IMR-90 (cell line): ENCODE measurements around the gene GNGT1. TPM values are rescaled to one million over a fixed set of nuclear protein-coding genes. Genes with fewer than 3 reads are reported as not detected.

Experiments
- ATAC-seq: fragments of 200-7000 bp; cut with Tn5 transposase; 2 replicates; pipeline ENCODE4 v1.9.1; 2020; ENCODE audit warnings: low read depth, mild to moderate bottlenecking, moderate library complexity
- BruUV-seq: library from RNA; stranded (reverse); fragments of 400-500 nt; replicated peaks from 2 replicates; lab custom pipeline; 2021; lab: Mats Ljungman, UMichigan
- CTCF ChIA-PET: fragments of 300-600 bp; formaldehyde crosslinking; extraction: SDS; loops from one replicate; lab custom pipeline; 2021; ENCODE audit warnings: antibody characterized with exemption; lab: Yijun Ruan, JAX
- POLR2A ChIA-PET: fragments of 300-600 bp; sonication (Branson Sonifier 250); formaldehyde crosslinking; loops from one replicate; lab custom pipeline; 2022; ENCODE audit warnings: antibody characterized with exemption; ENCODE audit not compliant: unreplicated experiment; lab: Charles Lee
- DNase-seq: peaks from one replicate; pipeline ENCODE4 v3.0.0; 2013
- H2AFZ ChIP-seq: replicated peaks from 2 replicates; pipeline ENCODE3; 2013; ENCODE audit warnings: low read length, mild to moderate bottlenecking; ENCODE audit not compliant: poor library complexity
- H2AK5ac ChIP-seq: 2 replicates; pipeline ENCODE4 v1.6.1; 2013; ENCODE audit warnings: low read depth, low read length, inconsistent platforms
- H2AK9ac ChIP-seq: replicated peaks from 2 replicates; pipeline ENCODE3; 2013; ENCODE audit warnings: mild to moderate bottlenecking, low read depth, low read length, moderate library complexity; ENCODE audit not compliant: poor library complexity
- H2BK120ac ChIP-seq: 2 replicates; pipeline ENCODE4 v1.6.1; 2013; ENCODE audit warnings: low read depth, low read length, inconsistent platforms
- H2BK15ac ChIP-seq: 3 replicates; pipeline ENCODE4 v1.6.1; 2013; ENCODE audit warnings: low read depth, low read length, inconsistent platforms
- H2BK20ac ChIP-seq: 2 replicates; pipeline ENCODE4 v1.6.1; 2013; ENCODE audit warnings: low read depth, mild to moderate bottlenecking, inconsistent platforms, low read length, moderate library complexity
- H2BK5ac ChIP-seq: 2 replicates; pipeline ENCODE4 v1.6.1; 2013; ENCODE audit warnings: mild to moderate bottlenecking, low read depth, low read length, inconsistent platforms; ENCODE audit not compliant: poor library complexity, severe bottlenecking
- H3K14ac ChIP-seq: replicated peaks from 2 replicates; pipeline ENCODE4 v1.6.1; 2013; ENCODE audit warnings: low read depth, low read length, inconsistent platforms
- H3K18ac ChIP-seq: 2 replicates; pipeline ENCODE4 v1.6.1; 2013; ENCODE audit warnings: low read depth, low read length, control low read depth
- H3K23ac ChIP-seq: 2 replicates; pipeline ENCODE4 v1.6.1; 2013; ENCODE audit warnings: low read depth, low read length, inconsistent platforms
- H3K27ac ChIP-seq: 2 replicates; pipeline ENCODE4 v1.5.1; 2013; ENCODE audit warnings: mild to moderate bottlenecking, control low read depth, low read length; ENCODE audit not compliant: insufficient read depth
- H3K27me3 ChIP-seq: 2 replicates; pipeline ENCODE4 v1.6.1; 2013; ENCODE audit warnings: low read length; ENCODE audit not compliant: control insufficient read depth, insufficient read depth
- H3K36me3 ChIP-seq: 2 replicates; pipeline ENCODE4 v1.6.1; 2013; ENCODE audit warnings: low read length, mixed read lengths; ENCODE audit not compliant: control insufficient read depth, insufficient read depth
- H3K4ac ChIP-seq: 2 replicates; pipeline ENCODE4 v1.6.1; 2013; ENCODE audit warnings: low read depth, low read length, inconsistent platforms
- H3K4me1 ChIP-seq: 2 replicates; pipeline ENCODE4 v1.6.1; 2013; ENCODE audit warnings: low read length, mixed read lengths; ENCODE audit not compliant: control insufficient read depth, insufficient read depth
- H3K4me2 ChIP-seq: 2 replicates; pipeline ENCODE4 v1.6.1; 2013; ENCODE audit warnings: low read depth, mild to moderate bottlenecking, control low read depth, low read length, moderate library complexity
- H3K4me3 ChIP-seq: 2 replicates; pipeline ENCODE4 v1.5.1; 2013; ENCODE audit warnings: low read depth, mild to moderate bottlenecking, control low read depth, low read length, moderate library complexity; ENCODE audit not compliant: insufficient read depth
- H3K56ac ChIP-seq: 2 replicates; pipeline ENCODE4 v1.6.1; 2013; ENCODE audit warnings: low read length, inconsistent platforms; ENCODE audit not compliant: insufficient read depth; ENCODE audit errors: extremely low read depth
- H3K79me1 ChIP-seq, 2 experiments: 2 replicates each; pipeline ENCODE4 v1.6.1; 2013; ENCODE audit warnings: low read length in 2 of 2, inconsistent platforms in 1 of 2, low read depth in 1 of 2
- H3K9ac ChIP-seq: 2 replicates; pipeline ENCODE4 v1.6.1; 2013; ENCODE audit warnings: low read depth, low read length, control low read depth
- H3K9me1 ChIP-seq: 2 replicates; pipeline ENCODE4 v1.6.1; 2013; ENCODE audit warnings: low read length, inconsistent platforms; ENCODE audit not compliant: insufficient read depth
- H3K9me3 ChIP-seq: 2 replicates; pipeline ENCODE4 v1.6.1; 2013; ENCODE audit warnings: low read length; ENCODE audit not compliant: control insufficient read depth, insufficient read depth
- H4K20me1 ChIP-seq: 2 replicates; pipeline ENCODE4 v1.6.1; 2013; ENCODE audit warnings: low read length, inconsistent platforms; ENCODE audit not compliant: insufficient read depth
- H4K5ac ChIP-seq: 2 replicates; pipeline ENCODE4 v1.6.1; 2013; ENCODE audit warnings: mild to moderate bottlenecking, low read depth, low read length, control low read depth
- H4K8ac ChIP-seq, 2 experiments: 2 replicates each; pipeline ENCODE4 v1.6.1; 2013; ENCODE audit warnings: low read depth in 2 of 2, low read length in 2 of 2, control low read depth in 1 of 2, inconsistent platforms in 1 of 2
- H4K91ac ChIP-seq: 2 replicates; pipeline ENCODE4 v1.6.1; 2013; ENCODE audit warnings: low read depth, low read length, inconsistent platforms; ENCODE audit not compliant: insufficient read depth
- POLR2A ChIP-seq: IDR thresholded peaks from 2 replicates; pipeline ENCODE4 v1.6.1; 2012; ENCODE audit warnings: mild to moderate bottlenecking, low read depth, low read length
- dilution Hi-C: fragments of 300-500 bp; cut with HindIII; formaldehyde crosslinking; loops from one replicate; pipeline ENCODE4 v1.14.3; 2018; ENCODE audit warnings: low sequenced_read_pairs; ENCODE audit not compliant: unreplicated experiment
- in situ Hi-C: fragments of 300-500 bp; cut with MboI; formaldehyde crosslinking; loops from 3 replicates; pipeline ENCODE4 v1.14.3; 2019; ENCODE audit warnings: low sequenced_read_pairs, inconsistent platforms, mixed read lengths
- intact Hi-C: fragments of 100-400 bp; cut with micrococcal nuclease; formaldehyde crosslinking; loops from 2 replicates; pipeline ENCODE4 v1.10.0; 2022
- polyA plus RNA-seq, 3 experiments: library from polyadenylated mRNA; depleted of rRNA; stranded (reverse); fragments of >200 nt; gene quantifications; 2 replicates each; pipeline ENCODE4 v1.2.3, GENCODE V29; 2012; ENCODE audit warnings: low replicate concordance in 1 of 3
- total RNA-seq: library from RNA; depleted of rRNA; stranded (reverse); fragments of >200 nt; gene quantifications from 2 replicates; pipeline ENCODE4 v1.2.3, GENCODE V29; 2012
- TF ChIP-seq, protein P1 (sequence below): fragments of 150-350 bp; IDR thresholded peaks from 2 replicates; pipeline ENCODE4 v1.6.1; 2017; ENCODE audit warnings: mild to moderate bottlenecking, antibody characterized with exemption, low read length, low read depth

GNGT1 gene
- total and polyA plus RNA-seq, 2 of the 4 experiments (the other 2 are of a cell fraction) = not detected

- BruUV-seq = no TSS peak
Observed at GRCh38 chr7:93883917-93884345, 22.4 kb upstream of the GNGT1 start.

More at GRCh38 chr7:93883917-93884345, 22.4 kb upstream of the GNGT1 start:
- H3K4me1 ChIP-seq = 0 out of 2 replicates have a peak, but pooled peaks cover under 1% of the 10 kb centered on the region
- H3K4ac ChIP-seq = no peak overlapping the region
- no peak overlapping the region for H2BK20ac ChIP-seq
- H2AK5ac ChIP-seq = no peak overlapping the region
- ATAC-seq (no peak), DNase-seq (no peak)
- H4K5ac ChIP-seq = no peak overlapping the region
- no peaks in the 10 kb centered on the region for H3K79me1 ChIP-seq
- dilution Hi-C loops (no loop called here), intact Hi-C loops (no loop called here), in situ Hi-C loops (no loop called here)
- TF ChIP-seq POLR2A = peak; percentile 40
- TF ChIP-seq, protein P1, sequence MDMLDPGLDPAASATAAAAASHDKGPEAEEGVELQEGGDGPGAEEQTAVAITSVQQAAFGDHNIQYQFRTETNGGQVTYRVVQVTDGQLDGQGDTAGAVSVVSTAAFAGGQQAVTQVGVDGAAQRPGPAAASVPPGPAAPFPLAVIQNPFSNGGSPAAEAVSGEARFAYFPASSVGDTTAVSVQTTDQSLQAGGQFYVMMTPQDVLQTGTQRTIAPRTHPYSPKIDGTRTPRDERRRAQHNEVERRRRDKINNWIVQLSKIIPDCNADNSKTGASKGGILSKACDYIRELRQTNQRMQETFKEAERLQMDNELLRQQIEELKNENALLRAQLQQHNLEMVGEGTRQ = no peak
- no peak overlapping the region for H3K14ac ChIP-seq
- H3K27ac ChIP-seq = no peak overlapping the region
- H2BK120ac ChIP-seq = no peak overlapping the region
- no peaks in the 10 kb centered on the region for H3K9me1 ChIP-seq
- no peak overlapping the region for H3K18ac ChIP-seq
- H2BK15ac ChIP-seq = no peak overlapping the region
- H3K23ac ChIP-seq = no peak overlapping the region
- H4K8ac ChIP-seq = no peak overlapping the region
- H2AK9ac ChIP-seq = no peak overlapping the region
- no peaks in the 10 kb centered on the region; the same call in 1 of the 2 replicates for H3K36me3 ChIP-seq
- no peak overlapping the region for H3K4me2 ChIP-seq
- no peak overlapping the region for H2AFZ ChIP-seq
- no peaks in the 10 kb centered on the region for H3K27me3 ChIP-seq
- no peak overlapping the region for H4K91ac ChIP-seq
- H3K9me3 ChIP-seq = peaks cover 2% of the 10 kb centered on the region; the same call in 1 of the 2 replicates
- H3K9ac ChIP-seq = no peak overlapping the region
- H4K20me1 ChIP-seq = no peaks in the 10 kb centered on the region; the same call in 1 of the 2 replicates
- H3K4me3 ChIP-seq = no peak overlapping the region
- H2BK5ac ChIP-seq = no peak overlapping the region
- ChIA-PET POLR2A (no interaction called here), CTCF (no interaction called here)
- H3K56ac ChIP-seq = no peak overlapping the region
